HUES6 (cell line): ENCODE measurements around the gene ZNF385B.

Experiments used
- H3K27ac ChIP-seq: 2 replicates; pipeline ENCODE4 v1.7.0; 2013; ENCODE audit warnings: low read depth, mild to moderate bottlenecking, low read length, inconsistent platforms
- H3K27me3 ChIP-seq: 2 replicates; pipeline ENCODE4 v1.6.1; 2013; ENCODE audit warnings: low read length; ENCODE audit not compliant: control insufficient read depth, insufficient read depth
- H3K36me3 ChIP-seq: 2 replicates; pipeline ENCODE4 v1.6.1; 2013; ENCODE audit warnings: low read length; ENCODE audit not compliant: control insufficient read depth, insufficient read depth
- H3K4me1 ChIP-seq: 2 replicates; pipeline ENCODE4 v1.6.1; 2013; ENCODE audit warnings: low read length; ENCODE audit not compliant: control insufficient read depth, insufficient read depth
- H3K4me3 ChIP-seq: 2 replicates; pipeline ENCODE4 v1.5.1; 2013; ENCODE audit warnings: low read depth, low read length
- H3K9ac ChIP-seq: one replicate; pipeline ENCODE4 v1.6.1; 2013; ENCODE audit warnings: mild to moderate bottlenecking, low read length
- H3K9me3 ChIP-seq: 2 replicates; pipeline ENCODE4 v1.6.1; 2013; ENCODE audit warnings: low read depth, low read length; ENCODE audit not compliant: control insufficient read depth, insufficient read depth

ZNF385B gene

GRCh38 chr2:179524809-179525339, 336.5 kb downstream of the ZNF385B start:
- no peak overlapping the region for H3K9ac ChIP-seq
- no peaks in the 10 kb centered on the region for H3K36me3 ChIP-seq
- no peaks in the 10 kb centered on the region for H3K9me3 ChIP-seq
- no peak overlapping the region for H3K4me3 ChIP-seq
- no peaks in the 10 kb centered on the region for H3K4me1 ChIP-seq
- no peaks in the 10 kb centered on the region for H3K27me3 ChIP-seq
- no peak overlapping the region for H3K27ac ChIP-seq

GRCh38 chr2:179521944-179522343, 339.5 kb downstream of the ZNF385B start:
- no peaks in the 10 kb centered on the region for H3K27me3 ChIP-seq
- no peak overlapping the region for H3K4me3 ChIP-seq
- no peaks in the 10 kb centered on the region for H3K9me3 ChIP-seq
- H3K4me1 ChIP-seq: no peaks in the 10 kb centered on the region
- no peak overlapping the region for H3K9ac ChIP-seq
- H3K36me3 ChIP-seq: no peaks in the 10 kb centered on the region
- no peak overlapping the region for H3K27ac ChIP-seq

GRCh38 chr2:179518830-179519229, 342.6 kb downstream of the ZNF385B start:
- Histone ChIP-seq H3K27ac (no peak overlapping the region), H3K4me3 (no peak overlapping the region), H3K9ac (no peak overlapping the region), H3K27me3 (no peaks in the 10 kb centered on the region), H3K4me1 (no peaks in the 10 kb centered on the region), H3K9me3 (0 out of 2 replicates have a peak, but pooled peaks cover 4% of the 10 kb centered on the region), H3K36me3 (no peaks in the 10 kb centered on the region)

GRCh38 chr2:179513181-179513580, 348.2 kb downstream of the ZNF385B start:
- H3K4me1 ChIP-seq: no peaks in the 10 kb centered on the region; the same call in 1 of the 2 replicates
- no peak overlapping the region for H3K9ac ChIP-seq
- no peaks in the 10 kb centered on the region for H3K36me3 ChIP-seq
- 0 out of 2 replicates have a peak, but pooled peaks cover 4% of the 10 kb centered on the region for H3K9me3 ChIP-seq
- H3K4me3 ChIP-seq: no peak overlapping the region
- no peak overlapping the region for H3K27ac ChIP-seq
- H3K27me3 ChIP-seq: no peaks in the 10 kb centered on the region

GRCh38 chr2:179512281-179513035, 349.0 kb downstream of the ZNF385B start:
- Histone ChIP-seq H3K9ac (no peak overlapping the region), H3K9me3 (0 out of 2 replicates have a peak, but pooled peaks cover 4% of the 10 kb centered on the region), H3K4me1 (no peaks in the 10 kb centered on the region; the same call in 1 of the 2 replicates), H3K27me3 (no peaks in the 10 kb centered on the region), H3K27ac (no peak overlapping the region), H3K36me3 (no peaks in the 10 kb centered on the region), H3K4me3 (no peak overlapping the region)

- H3K9ac ChIP-seq: no peak overlapping the region
- no peak overlapping the region for H3K4me3 ChIP-seq
- H3K27ac ChIP-seq: no peak overlapping the region
- no peaks in the 10 kb centered on the region for H3K27me3 ChIP-seq
- no peaks in the 10 kb centered on the region for H3K36me3 ChIP-seq
- H3K9me3 ChIP-seq: 0 out of 2 replicates have a peak, but pooled peaks cover 4% of the 10 kb centered on the region
- H3K4me1 ChIP-seq: no peaks in the 10 kb centered on the region; the same call in 1 of the 2 replicates
Measured at GRCh38 chr2:179511105-179511789, 350.2 kb downstream of the ZNF385B start.

GRCh38 chr2:179495315-179495714, 366.1 kb downstream of the ZNF385B start:
- no peak overlapping the region for H3K9ac ChIP-seq
- H3K4me1 ChIP-seq: no peaks in the 10 kb centered on the region
- H3K27me3 ChIP-seq: no peaks in the 10 kb centered on the region
- no peak overlapping the region for H3K4me3 ChIP-seq
- H3K9me3 ChIP-seq: no peaks in the 10 kb centered on the region
- no peak overlapping the region for H3K27ac ChIP-seq
- no peaks in the 10 kb centered on the region for H3K36me3 ChIP-seq

GRCh38 chr2:179488563-179488962, 372.8 kb downstream of the ZNF385B start:
- H3K4me1 ChIP-seq: no peaks in the 10 kb centered on the region
- H3K27ac ChIP-seq: no peak overlapping the region
- no peaks in the 10 kb centered on the region for H3K9me3 ChIP-seq
- H3K4me3 ChIP-seq: no peak overlapping the region
- no peaks in the 10 kb centered on the region for H3K36me3 ChIP-seq
- no peak overlapping the region for H3K9ac ChIP-seq
- H3K27me3 ChIP-seq: no peaks in the 10 kb centered on the region

- Histone ChIP-seq H3K4me3 (no peak overlapping the region), H3K27me3 (no peaks in the 10 kb centered on the region), H3K27ac (no peak overlapping the region)
Measured at GRCh38 chr2:179487010-179487731, 374.2 kb downstream of the ZNF385B start.

GRCh38 chr2:179483131-179483530, 378.3 kb downstream of the ZNF385B start:
- H3K4me1 ChIP-seq: no peaks in the 10 kb centered on the region
- no peaks in the 10 kb centered on the region for H3K27me3 ChIP-seq
- no peaks in the 10 kb centered on the region for H3K9me3 ChIP-seq
- H3K4me3 ChIP-seq: no peak overlapping the region
- H3K27ac ChIP-seq: no peak overlapping the region
- no peaks in the 10 kb centered on the region for H3K36me3 ChIP-seq
- H3K9ac ChIP-seq: no peak overlapping the region

More at GRCh38 chr2:179487010-179487731, 374.2 kb downstream of the ZNF385B start:
- H3K9ac ChIP-seq: no peak overlapping the region
- no peaks in the 10 kb centered on the region for H3K4me1 ChIP-seq
- no peaks in the 10 kb centered on the region for H3K9me3 ChIP-seq
- no peaks in the 10 kb centered on the region for H3K36me3 ChIP-seq
